ENCODE measurements around the gene STARD7.
"Not testable (repeated sequence)": the region's sequence is repeated elsewhere in the genome, so short reads cannot be mapped to it uniquely, and the experiment has no call there.

Gene STARD7

DNA sequence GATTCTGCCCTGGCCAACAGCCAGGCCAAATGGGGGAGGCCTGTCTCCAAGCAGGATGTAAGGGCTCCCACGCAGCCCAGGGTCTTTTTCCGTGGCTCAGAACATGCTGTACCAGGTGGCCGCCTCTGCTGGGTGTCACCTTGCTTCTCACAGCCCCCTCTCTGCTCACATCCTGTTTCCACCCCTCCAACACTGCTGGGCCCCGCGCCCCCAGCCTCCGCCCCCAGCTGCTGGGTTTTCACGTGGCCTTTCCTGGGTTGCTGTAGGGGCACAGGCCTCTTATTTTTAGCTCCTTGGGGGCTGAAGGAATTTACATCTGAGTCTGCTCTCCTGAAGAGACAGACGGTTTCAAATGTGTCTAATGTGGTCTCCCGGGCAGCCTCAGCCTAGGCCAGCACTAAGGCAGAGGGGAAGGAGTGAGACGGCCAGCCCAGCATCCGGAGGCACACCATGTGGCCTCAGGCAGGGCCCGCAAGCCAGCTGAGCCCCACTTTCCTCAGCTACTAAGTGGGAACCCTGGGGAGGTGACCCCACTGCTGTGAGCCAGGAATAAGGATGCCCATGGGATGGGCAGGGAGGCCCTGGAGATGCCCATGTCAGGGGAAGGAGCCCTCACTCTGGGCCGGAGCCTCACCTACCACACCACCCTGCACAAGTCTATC is 44.7 kb downstream of the STARD7 start:
- no peak for DNase-seq (ENCODE audit: low spot score)

DNA sequence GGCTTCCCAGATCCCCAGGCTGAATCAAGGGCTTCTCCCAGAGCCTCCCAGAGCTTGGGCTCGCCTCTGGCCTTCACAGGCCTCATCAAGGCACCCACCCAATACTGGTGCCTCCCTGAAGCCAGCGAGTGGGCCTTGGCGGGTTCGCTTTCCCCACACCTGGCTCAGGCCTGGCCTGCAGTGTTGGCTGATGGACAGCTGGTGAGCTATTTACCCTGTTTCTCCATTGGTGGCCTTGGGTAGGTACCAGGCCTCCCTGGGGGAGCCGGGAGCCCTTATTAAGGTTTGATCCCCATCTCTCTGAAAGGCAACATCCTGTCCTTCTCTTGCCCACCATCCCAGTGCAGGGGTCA is 45.2 kb downstream of the STARD7 start:
- DNase-seq (ENCODE audit: low spot score) = no peak

DNA sequence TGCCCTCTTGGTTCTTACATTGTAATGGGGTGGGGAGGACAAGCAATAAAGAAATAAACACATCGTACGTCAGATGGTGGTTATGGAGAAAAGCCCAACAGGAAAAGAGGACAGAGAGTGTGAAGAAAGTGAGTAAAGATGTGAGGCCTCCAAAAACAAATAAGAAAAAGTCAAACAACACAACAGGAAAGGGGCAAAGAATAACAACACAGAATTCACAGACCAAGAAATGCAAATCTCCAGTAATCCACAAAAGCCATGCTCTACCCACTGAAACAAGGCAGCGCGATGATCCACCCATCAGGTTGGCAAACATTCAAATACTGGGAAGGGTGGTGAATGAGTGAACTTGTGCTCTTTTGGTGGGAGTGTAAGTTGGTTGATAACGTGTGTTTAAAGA is 46.7 kb downstream of the STARD7 start:
- DNase-seq (ENCODE audit: low spot score) = peak; percentile 61

DNA sequence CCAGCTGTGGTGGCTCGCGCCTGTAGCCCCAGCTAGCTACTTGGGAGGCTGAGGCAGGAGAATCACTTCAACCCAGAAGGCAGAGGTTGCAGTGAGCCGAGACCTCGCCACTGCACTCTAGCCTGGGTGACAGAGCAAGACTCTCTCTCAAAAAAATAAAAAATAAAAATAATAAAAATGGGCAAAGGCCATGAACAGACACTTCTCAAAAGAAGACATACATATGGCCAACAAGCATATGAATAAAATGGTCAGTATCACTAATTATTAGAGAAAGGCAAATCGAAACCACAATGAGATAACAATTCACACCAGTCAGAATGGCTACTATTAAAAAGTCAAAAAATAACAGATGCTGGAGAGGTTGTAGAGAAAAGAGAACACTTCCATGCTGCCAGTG is 48.3 kb downstream of the STARD7 start:
- not testable (repeated sequence) for DNase-seq (ENCODE audit: low spot score)

DNA sequence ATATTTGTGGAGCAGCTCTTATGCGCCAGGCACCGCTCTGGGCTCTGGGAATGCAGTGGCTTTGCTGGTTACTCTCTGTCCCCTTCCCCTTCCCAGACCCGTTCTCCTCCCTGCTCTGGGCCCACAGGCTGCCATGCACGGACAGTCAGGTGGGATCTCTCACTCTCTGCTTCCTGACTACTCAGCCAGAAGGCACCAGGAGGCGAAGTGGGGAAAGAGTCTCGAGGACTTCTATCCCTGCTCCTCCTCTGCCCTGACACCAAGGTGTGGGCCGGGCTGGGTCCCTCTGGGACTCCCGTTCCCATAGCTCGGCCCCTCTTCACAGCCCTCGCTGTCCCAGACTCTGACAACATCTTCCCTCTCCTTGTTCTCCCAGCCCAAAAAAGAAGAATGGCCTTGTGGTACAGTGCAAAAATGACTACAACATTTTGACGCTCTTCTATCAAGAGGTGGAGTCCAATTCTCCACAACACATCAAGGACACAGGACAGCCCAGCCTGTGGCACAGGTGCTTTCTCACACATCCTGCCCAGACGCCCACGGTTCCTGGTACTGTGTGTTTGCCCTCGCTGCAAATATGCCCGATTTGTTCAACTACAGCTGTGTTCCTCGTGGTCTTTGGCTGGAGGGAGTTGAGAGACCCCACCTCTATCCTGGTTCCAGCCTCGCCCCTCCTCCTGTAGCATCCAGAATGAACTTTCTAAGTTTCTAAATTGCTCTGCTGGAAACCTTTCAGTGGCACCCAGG is 49.4 kb downstream of the STARD7 start:
- no peak for DNase-seq (ENCODE audit: low spot score)

DNA sequence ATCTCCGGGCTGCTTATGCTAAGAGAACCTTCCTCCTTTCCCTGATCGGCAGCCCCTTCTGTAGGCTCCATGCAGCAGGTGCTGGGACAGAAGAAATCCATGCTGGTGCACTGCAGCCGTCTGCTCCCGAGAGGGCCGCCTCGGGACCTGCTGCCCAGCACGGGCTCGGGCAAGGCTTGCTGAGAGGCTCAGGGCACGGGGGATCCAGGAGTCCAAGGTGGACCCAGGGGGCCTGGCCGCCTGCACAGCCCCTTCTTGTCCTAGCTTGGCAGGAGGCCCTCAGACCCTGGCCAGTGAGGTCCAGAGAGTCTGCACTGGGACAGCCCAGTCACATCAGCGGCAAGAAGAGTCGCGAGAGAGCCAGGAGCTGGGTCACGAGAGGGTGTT is 50.1 kb downstream of the STARD7 start:
- no peak for DNase-seq (ENCODE audit: low spot score)

DNA sequence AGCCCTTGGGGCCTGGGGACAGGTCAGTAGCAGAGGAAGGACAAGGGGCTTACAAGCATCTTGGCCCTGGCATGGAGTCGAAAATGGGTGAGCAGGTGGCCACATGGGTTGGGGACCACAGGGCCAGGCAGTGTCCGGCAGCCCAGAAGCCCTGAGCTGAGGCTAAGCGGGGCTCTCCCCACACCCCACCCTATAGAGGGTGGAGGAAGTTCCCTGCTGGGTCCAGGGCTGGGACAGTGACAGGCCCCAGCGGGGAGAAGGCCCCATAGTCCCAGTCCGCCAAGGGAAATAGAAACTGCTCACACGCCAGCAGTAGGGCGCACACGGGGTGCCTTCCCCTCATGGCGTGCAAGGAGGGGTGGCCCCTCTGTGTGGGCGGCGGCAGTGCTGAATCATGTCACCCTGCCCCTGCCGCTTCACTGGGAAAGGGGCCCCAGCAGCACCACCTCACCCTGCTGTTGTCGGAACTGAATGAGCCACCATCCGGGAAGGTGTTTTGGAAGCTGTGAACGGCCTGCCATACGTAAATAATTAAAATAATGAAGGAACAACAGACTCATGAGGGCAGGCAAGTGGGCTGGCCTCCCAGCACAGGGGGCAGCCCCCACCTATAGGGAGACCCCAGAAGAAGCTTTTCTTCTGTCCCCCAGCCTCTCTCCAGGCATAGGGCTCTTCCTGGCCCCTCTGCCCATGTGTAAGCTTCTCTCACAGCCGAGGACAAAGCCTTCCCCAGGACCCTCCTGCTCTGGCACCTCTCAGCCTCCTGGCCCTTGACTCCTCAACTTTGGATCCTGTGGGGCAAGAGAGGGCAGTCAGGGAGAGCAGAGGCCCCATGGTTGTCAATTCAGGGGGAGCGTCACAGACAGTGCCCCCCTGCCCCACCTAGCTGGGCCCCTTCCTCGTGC is 50.7 kb downstream of the STARD7 start:
- DNase-seq (ENCODE audit: low spot score) = peak; percentile 60

DNA sequence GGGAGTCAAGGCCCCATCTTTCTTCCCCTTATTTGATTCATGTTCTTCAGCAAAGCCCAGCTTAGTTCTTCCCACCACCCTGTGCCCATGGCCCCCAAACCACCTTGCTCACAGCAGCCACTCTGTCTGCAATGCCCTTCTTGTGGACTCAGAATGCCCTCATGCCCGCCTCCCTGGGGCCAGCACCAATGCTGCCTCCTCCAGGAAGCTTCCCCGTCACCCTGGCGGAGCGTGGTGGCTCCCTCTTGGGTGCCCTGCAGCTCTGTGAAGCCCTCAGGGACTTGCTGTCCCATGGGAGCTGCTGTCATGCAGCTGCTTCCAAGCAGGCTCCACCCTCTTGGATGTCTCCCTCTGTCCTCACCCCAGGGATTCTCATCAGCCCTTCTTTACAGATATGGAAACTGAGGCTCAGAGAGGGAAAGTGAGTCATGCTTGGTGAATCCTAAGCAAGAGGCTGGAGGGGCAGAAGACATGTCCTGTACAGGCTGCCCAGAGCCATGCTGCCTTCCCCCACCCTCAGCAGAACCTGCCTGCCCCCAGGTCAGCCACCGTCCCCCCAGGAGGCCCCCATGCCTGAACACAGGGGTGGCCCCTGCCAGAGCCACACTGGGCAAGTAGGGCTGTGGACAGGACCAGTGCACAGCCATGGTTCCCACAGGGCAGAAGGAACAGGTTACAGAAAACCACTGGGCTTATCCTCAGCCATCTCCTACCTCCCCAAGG is 51.5 kb downstream of the STARD7 start:
- DNase-seq (ENCODE audit: low spot score) = no peak

DNA sequence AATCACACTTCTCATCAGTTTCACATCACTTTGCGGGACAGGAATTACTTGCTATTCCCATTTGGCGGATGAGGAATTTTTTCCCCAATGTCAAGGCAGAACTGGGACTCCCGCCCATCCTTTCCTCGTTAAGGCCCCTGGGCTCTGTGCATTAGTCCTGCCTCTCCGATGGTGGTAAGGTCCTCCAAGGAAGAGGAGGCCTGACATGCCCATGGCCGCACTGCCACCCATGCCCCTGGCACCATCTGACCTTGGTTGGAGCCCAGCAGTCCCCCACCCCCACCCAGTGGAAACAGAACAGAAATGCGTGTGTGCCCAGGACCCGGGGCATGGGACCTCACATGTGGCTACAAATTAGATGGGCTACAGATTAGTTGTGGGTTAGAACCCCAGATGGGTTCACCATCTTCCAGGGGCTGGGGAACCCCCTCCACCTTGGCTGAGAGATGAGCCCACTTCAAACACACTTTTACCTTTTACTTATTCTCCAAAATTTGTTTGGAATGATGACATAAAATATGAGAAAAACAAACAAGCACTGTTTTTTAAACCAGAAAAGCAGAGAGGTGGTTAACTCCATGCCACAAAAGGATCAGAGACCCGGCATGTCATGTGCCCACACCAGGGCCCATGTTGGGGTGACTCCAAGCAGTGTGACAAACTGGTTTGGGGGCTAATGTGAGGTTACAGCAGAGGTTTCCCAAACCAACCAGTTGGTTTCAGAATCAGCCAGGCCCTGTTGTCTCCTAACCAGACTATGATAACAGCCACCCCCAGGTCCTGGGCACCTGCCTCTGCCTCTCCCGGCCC is 52.4 kb downstream of the STARD7 start:
- no peak for DNase-seq (ENCODE audit: low spot score)

DNA sequence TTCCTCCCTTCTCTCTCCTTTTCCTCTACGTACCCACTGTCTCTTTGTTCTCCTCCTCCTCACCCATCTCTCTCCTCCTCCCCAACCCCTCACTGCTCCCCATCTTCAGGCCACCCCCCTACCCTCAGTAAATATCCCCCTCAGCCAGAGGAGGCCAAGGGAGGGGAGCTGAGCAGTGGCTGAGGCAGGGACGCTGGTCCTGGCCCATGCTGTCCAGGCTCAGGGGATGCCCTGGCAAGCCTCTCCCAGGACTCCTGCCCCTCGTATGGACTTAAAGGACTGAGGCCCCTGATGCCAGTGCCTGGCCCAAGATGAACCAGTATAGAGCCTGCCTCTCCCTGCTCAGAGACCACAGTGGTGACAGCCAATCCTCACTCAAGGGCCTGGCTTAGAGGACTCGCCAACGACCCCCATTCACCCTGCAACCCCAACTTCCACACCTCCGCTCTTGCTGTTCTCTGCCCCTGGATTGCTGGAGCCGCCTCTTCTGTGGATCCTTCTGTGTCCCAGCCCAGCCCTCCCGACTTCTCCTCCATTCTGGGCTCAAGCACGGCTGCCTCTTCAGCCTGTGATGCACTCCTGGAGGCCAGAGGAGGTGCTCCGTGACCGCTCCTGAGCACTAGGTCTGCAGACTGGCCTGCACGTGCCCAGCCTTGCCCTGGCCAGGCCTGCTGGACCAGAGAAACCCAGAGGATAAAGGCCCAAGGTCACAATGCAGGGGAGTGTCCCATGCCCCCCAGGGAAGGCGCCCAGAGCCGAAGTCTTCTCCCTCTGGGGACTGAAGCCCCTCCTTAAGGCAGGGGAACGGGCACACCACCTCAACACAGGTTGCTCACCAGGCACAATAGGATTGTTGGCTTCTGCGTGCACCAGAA is 53.9 kb downstream of the STARD7 start:
- DNase-seq (ENCODE audit: low spot score) = no peak

DNA sequence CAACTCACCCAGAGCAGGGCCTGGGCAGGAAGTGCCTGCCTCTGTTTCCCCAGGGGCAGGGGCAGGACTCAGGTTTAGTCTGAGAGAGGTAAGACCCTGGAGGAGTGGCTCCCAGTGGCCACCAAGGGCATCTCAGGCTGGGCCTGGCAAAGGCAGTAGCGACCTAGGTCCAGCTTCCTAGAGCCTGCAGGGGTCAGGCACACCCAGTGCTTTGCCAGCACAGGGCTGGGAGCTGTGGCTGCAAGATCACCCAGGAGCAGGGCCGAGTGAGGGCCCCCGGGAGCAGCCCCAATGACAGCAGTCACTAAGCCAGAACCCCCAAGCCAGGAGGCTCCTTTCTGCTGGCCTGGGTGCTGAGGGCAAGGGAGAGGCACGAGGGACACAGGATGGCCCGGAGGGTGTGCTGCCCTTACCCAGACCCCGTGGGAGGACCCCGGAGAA is 54.6 kb downstream of the STARD7 start:
- no peak for DNase-seq (ENCODE audit: low spot score)

DNA sequence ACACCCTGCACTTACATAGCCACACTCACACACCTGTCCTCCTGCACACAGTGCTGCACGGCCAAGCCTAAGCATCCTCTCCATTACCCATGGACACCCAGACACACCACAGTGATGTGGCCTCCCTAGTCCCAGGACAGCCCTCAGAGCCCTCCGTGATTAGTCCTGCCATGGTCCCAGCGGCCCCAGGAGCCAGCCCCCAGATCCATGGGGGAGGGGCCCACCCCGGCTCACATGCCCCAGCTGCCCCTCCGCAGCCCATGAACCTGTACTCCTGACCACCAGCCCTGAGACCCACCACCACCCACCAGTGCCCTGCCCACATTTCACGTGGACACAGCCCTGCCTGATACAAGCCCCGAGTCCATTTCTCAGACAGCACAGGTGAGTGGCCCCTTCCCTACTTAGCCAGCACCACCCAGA is 55.3 kb downstream of the STARD7 start:
- DNase-seq (ENCODE audit: low spot score) = no peak

DNA sequence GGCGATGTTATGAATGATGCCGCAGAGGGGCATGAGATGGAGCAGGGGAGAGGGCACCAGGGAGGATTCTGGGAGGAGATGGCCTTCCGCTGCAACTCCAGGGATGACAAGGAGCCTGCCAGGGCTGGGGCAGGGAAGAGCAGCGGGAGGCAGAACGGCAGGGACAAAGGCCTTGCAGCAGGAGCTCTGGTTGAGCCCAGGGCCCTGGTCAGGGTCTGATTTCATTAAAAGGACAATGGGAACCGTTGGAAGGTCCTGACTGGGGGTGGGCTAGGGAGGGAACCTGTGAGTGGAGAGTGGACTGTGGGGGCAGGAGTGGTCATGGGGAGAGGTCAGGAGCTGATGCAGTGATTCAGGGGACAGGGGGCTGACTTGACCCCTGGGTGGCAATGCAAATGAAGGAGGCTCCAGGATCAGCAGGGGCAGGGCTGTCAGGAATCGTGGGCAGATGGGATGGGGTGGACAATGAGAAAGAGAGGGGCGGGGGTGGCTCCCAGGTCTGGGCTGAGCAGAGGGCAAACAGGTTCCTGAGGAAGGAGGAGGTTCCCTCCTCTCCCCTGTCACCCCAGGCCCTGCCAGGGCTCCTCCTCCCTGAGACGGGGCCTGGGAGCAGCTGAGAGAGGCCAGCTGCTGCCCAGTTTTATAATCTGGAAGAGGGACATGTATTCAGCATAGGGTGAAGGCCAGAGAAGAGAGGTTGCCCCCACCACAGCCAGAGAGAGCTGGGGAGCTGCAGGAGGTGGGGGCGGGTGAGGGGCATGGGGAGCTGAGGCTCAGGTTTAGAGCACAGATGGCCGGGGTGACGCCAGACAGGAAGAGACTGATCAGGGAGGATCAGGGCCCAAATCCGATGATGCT is 56.1 kb downstream of the STARD7 start:
- no peak for DNase-seq (ENCODE audit: low spot score)

DNA sequence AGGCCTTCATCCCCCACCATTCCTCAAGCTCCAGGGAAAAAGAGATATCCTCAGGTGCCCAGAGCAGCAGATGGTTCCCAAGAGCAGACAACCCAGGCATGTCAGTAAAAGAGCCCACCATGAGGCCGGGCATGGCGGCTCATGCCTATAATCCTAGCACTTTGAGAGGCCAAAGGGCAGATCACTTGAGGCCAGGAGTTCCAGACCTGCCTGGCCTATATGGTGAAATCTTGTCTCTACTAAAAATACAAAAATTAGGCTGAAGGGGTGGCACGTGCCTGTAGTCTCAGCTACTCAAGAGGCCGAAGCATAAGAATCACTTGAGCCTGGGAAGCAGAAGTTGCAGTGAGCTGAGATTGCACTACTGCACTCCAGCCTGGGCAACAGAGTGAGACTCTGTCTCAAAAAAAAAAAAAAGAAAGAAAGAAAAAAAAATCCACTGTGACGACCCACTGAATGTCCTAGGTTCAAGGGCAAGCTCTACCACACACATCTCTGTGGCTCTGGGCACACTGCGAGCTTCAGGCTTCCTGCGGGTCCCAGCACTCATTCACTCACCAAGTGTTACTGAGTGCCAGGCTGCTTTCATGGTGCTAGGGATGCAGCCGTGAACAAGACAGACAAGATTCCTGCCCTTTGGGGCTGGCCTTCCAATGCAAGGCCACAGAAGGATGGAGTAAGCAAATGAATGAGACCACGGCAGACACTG is 56.9 kb downstream of the STARD7 start:
- no peak for DNase-seq (ENCODE audit: low spot score)

DNA sequence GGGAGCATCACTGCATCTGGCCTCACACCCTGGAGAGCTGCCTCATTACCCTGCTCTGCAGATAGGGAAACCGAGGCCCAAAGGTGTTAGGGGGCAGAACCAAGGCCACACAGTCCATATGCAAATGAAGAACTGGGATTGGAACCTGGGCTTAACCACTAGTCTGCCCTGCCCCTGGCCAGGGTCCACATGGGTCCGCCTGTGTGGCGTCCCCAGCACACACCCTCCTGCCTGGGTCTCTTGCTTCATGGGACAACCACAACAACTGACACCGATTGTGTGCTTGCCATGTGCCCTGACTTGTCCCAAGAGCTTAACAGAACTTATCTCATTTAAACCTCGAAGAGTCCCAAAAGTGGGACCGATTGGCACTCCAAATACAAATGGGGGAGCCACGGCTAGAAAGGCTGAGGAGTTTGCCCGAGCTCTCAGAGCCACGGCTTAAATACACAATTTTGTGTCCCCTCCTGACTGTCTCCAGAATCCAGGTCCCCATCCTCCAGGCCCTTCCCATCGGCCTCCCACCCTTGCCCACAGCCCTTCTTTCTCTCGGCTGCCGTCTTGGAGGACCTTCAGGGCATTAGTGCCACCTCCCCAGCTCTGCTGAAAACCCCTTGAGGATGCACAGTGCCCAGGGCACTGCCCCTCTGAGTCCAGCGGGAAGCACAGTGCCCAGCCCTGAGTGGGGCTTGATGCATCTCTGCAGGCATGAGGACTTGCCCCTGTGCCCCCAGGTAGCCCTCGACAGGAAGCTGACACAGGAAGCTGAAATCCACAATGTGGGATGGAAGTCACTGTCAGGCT is 57.6 kb downstream of the STARD7 start:
- no peak for DNase-seq (ENCODE audit: low spot score)

DNA sequence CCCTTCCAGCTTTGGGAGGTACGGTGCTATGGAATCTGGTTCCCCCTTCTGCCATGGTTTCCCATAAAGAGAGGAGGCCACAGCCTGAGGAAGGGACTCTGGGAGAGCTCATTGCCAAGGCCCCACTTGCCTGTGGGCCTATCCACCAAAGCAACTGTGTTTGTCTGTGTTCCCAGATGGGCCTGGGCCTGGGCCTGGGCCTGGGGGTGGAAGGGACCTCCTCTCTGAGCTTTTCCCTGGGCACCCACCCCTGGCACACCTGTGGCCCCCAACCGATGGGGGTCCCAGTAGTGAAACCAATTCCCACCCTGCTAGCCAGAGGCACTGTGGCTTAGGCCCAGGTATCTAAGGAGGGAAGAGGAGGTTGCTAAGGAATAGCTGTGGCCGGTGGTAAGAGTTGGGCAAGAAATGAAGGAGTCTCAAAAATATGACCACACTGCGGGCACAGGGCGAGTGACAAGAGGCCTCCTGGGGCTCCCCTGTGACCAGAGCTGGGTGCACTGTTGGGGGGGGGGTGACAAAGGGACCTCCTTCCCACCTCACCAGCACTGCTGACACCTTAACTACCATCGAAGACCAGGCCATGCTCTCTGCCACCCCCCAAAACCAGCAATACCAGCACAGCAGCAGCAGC is 58.5 kb downstream of the STARD7 start:
- DNase-seq (ENCODE audit: low spot score) = no peak

Measured in hematopoietic multipotent progenitor cell treated with erythropoietin and hydrocortisone succinate and interleukin-3 and kit ligand, for 15 days (in vitro differentiated cells).